Activated CD4-positive, alpha-beta T cell treated with anti-CD3 and anti-CD28 coated beads, Interleukin-2, Interleukin-6, amounts not matched to agents 100 ng/mL and 50 ng/mL, durations not matched to agents 16 hours and 8 hours (primary cell): ENCODE results near the gene RBM7.

ENCODE experiments used
- DNase-seq: peaks from one replicate; pipeline ENCODE4 v3.0.0-alpha.2; 2020

Gene RBM7

GRCh38 chr11:114449845-114450244 is 49.4 kb downstream of the RBM7 start:
- DNase-seq = no peak

- no peak for DNase-seq
These were observed 51.9 kb downstream of the RBM7 start for GRCh38 chr11:114452399-114452798.
